ENCODE measurements around the gene QSOX1. TPM values are rescaled to one million over a fixed set of nuclear protein-coding genes. Genes with fewer than 3 reads are reported as not detected.

Gene QSOX1
- total and polyA plus RNA-seq, 8 donors: 38.5 to 323 (median 111) TPM

GRCh38 chr1:180248731-180249681 is 94.3 kb downstream of the QSOX1 start:
- Histone ChIP-seq H3K9me3 (no peaks in the 10 kb centered on the region), H3K4me3 (no peak overlapping the region), H3K36me3 (no peaks in the 10 kb centered on the region), H3K27me3 (peaks cover under 1 to 53% (median 5%) of the 10 kb centered on the region in 3 donors), H3K4me1 (no peaks in the 10 kb centered on the region), H3K27ac (no peak overlapping the region)
- TF ChIP-seq POLR2A (IDR thresholded peaks at IDR 0.05) (no peak), EP300 (IDR thresholded peaks at IDR 0.05) (no peak), POLR2AphosphoS5 (IDR thresholded peaks at IDR 0.05) (no peak), CTCF (IDR thresholded peaks at IDR 0.05) (no peak)
- WGBS, 5 donors: 62 to 72% (median 68%) methylated on average over 10 to 11 of the region's 11 CpGs
- DNase-seq: no peak
- intact Hi-C loops (cut with DNase I; ENCODE audit: low total_unique reads): no loop called here

GRCh38 chr1:180249725-180250498 is 95.2 kb downstream of the QSOX1 start:
- DNase-seq: no peak
- H3K27me3 ChIP-seq: peaks cover 6 to 53% (median 14%) of the 10 kb centered on the region in 3 donors

GRCh38 chr1:180250499-180250770 is 95.8 kb downstream of the QSOX1 start:
- no peak for DNase-seq
- Histone ChIP-seq H3K9me3 (no peaks in the 10 kb centered on the region), H3K4me3 (no peak overlapping the region), H3K27me3 (peaks cover 6 to 53% (median 16%) of the 10 kb centered on the region in 3 donors), H3K4me1 (no peaks in the 10 kb centered on the region), H3K27ac (no peak overlapping the region), H3K36me3 (no peaks in the 10 kb centered on the region)
- intact Hi-C loops (cut with DNase I; ENCODE audit: low total_unique reads): loop anchor here (10.0 kb wide), 1 partner anchor 234 kb away; no protein-coding TSS in a partner anchor
- WGBS, 5 donors: 64 to 87% (median 86%) methylated on average over 2 to 7 of the region's 7 CpGs
- TF ChIP-seq EP300 (IDR thresholded peaks at IDR 0.05): no peak
- no peak for TF ChIP-seq CTCF (IDR thresholded peaks at IDR 0.05)
- no peak for TF ChIP-seq POLR2A (IDR thresholded peaks at IDR 0.05)
- no peak for TF ChIP-seq POLR2AphosphoS5 (IDR thresholded peaks at IDR 0.05)

More at GRCh38 chr1:180249725-180250498, 95.2 kb downstream of the QSOX1 start:
- TF ChIP-seq EP300 (IDR thresholded peaks at IDR 0.05) (no peak), POLR2AphosphoS5 (IDR thresholded peaks at IDR 0.05) (no peak), POLR2A (IDR thresholded peaks at IDR 0.05) (no peak), CTCF (IDR thresholded peaks at IDR 0.05) (no peak)
- no peaks in the 10 kb centered on the region for H3K9me3 ChIP-seq
- no peak overlapping the region for H3K27ac ChIP-seq
- no peak overlapping the region for H3K4me3 ChIP-seq
- WGBS, 5 donors: 63 to 87% (median 83%) methylated on average over 13 of the region's 13 CpGs
- intact Hi-C loops (cut with DNase I; ENCODE audit: low total_unique reads): loop anchor here (10.0 kb wide), 1 partner anchor 235 kb away; no protein-coding TSS in a partner anchor
- no peaks in the 10 kb centered on the region for H3K4me1 ChIP-seq
- H3K36me3 ChIP-seq: no peaks in the 10 kb centered on the region

- no peak for DNase-seq
- intact Hi-C loops (cut with DNase I; ENCODE audit: low total_unique reads): loop anchor here (10.0 kb wide), 1 partner anchor 234 kb away; no protein-coding TSS in a partner anchor
Observed at GRCh38 chr1:180250883-180251509, 96.3 kb downstream of the QSOX1 start.

More at GRCh38 chr1:180250883-180251509, 96.3 kb downstream of the QSOX1 start:
- Histone ChIP-seq H3K4me1 (no peaks in the 10 kb centered on the region), H3K27ac (no peak overlapping the region), H3K36me3 (no peaks in the 10 kb centered on the region), H3K9me3 (no peaks in the 10 kb centered on the region), H3K4me3 (no peak overlapping the region), H3K27me3 (peaks cover 6 to 54% (median 18%) of the 10 kb centered on the region in 3 donors)
- WGBS, 5 donors: 75 to 87% (median 85%) methylated on average over 15 to 16 of the region's 16 CpGs
- TF ChIP-seq CTCF (IDR thresholded peaks at IDR 0.05) (no peak), POLR2AphosphoS5 (IDR thresholded peaks at IDR 0.05) (no peak), POLR2A (IDR thresholded peaks at IDR 0.05) (no peak), EP300 (IDR thresholded peaks at IDR 0.05) (no peak)

All from stomach (tissue), 9 donors.